Subcutaneous adipose tissue (tissue), 4 donors: ENCODE results near the gene SHLD1. TPM values are rescaled to one million over a fixed set of nuclear protein-coding genes. Genes with fewer than 3 reads are reported as not detected.

Experiments
- total RNA-seq, 4 donors: library from RNA; depleted of rRNA; stranded (reverse); fragments of >200 nt; gene quantifications; one replicate each; pipeline ENCODE4 v1.1.0, GENCODE V29; 2016
- TF ChIP-seq, protein P1 (sequence below): fragments of 450-650 bp; IDR thresholded peaks from one replicate; pipeline ENCODE4 v1.5.1; 2016; ENCODE audit warnings: low read depth, mild to moderate bottlenecking, control low read depth, antibody characterized with exemption, moderate library complexity

The SHLD1 gene
- total RNA-seq, 4 donors from 2014 or later, result 1.3 to 7.7 (median 2.9) TPM

DNA sequence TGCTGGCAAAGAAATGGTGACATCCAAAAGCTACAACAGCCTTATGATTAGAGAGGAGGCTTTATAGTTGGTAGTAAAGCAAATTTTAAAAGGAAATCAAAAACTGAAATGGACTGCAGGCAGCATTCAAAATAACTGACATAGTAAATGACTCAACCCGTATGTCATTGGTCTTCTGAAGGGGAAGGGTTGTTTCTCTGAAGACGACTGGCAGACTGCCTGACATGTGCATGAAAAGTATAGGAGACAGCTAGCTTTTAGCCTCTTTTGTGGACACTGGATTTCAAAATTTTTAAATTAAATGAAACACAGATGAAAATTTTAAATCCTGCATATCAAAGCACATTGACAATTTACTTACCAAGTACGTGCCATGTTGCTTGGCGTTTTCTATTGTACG, 109.4 kb downstream of the SHLD1 start:
- TF ChIP-seq, protein P1, sequence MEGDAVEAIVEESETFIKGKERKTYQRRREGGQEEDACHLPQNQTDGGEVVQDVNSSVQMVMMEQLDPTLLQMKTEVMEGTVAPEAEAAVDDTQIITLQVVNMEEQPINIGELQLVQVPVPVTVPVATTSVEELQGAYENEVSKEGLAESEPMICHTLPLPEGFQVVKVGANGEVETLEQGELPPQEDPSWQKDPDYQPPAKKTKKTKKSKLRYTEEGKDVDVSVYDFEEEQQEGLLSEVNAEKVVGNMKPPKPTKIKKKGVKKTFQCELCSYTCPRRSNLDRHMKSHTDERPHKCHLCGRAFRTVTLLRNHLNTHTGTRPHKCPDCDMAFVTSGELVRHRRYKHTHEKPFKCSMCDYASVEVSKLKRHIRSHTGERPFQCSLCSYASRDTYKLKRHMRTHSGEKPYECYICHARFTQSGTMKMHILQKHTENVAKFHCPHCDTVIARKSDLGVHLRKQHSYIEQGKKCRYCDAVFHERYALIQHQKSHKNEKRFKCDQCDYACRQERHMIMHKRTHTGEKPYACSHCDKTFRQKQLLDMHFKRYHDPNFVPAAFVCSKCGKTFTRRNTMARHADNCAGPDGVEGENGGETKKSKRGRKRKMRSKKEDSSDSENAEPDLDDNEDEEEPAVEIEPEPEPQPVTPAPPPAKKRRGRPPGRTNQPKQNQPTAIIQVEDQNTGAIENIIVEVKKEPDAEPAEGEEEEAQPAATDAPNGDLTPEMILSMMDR, result no peak

- TF ChIP-seq, protein P1, result no peak
These were observed 112.5 kb downstream of the SHLD1 start for GRCh38 chr20:5862703-5863039.

DNA sequence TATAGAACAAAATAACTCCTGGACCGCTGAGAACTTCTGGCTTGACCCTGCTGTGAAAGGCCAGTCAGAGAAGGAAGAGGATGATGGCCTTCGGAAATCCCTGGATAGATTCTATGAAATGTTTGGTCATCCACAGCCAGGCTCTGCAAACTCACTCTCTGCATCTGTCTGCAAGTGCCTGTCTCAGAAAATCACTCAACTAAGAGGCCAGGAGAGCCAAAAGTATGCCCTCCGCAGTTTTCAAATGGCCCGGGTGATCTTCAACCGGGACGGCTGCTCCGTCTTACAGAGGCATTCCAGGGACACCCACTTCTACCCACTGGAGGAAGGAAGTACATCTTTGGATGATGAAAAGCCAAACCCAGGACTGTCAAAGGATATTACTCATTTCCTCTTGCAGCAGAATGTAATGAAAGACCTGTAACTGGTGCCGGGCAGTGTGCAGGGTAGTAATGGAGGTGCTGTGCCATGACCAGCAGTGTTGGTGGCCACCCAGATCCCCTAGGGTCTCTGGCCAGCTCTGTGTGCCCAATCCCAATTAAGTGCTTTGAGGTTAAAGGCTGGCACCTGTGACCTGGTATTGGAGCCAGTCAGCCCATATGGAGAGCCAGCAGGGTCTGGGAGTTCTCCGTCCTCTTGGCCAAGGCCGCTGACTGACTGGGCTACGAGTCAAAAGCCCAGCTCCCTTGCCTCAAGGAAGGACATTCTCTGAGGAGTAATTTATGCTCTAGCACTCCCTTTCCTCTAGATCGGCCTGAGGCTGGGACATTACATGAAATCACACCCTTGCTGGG, 113.0 kb downstream of the SHLD1 start:
- TF ChIP-seq, protein P1, result no peak

DNA sequence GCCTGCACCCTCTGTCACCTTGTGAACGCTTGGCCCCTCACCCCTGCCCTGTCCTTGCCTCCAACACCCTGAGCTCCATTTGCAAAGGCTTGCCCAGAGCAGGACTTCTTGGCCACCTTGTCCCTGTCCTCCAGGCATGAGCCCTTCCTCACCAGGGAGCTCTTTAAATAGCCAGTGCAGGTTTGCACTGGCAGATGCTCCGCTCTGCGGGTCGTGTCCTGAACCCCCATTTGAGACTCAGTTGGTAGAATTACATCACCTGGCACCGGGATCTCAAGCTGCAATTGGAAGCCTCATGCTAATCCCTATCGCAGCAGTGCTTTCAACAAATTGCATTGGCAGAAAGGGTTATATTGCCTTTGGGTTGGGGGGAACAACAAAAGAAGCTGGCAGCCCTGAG, 114.2 kb downstream of the SHLD1 start:
- TF ChIP-seq, protein P1, result no peak

- TF ChIP-seq, protein P1, result no peak
These were observed 114.8 kb downstream of the SHLD1 start for GRCh38 chr20:5864873-5865587.

DNA sequence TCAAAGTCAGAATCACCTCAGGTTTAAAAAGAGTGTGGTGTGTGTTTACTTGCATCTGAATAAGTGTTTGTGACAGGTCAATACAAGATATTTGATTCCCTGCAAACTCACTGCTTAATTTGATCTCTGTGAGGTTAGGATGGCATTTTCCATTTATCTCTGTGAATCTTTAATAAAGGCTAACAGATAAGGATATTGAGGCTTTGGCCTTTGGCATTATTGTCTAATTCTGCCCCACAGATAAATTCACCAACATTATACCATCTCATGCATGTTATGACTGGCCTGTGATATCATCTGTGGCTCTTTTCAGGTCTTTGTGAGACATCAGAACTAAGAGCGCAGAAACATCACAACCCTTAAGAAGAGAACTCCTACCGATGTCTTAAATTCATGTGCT, 115.4 kb downstream of the SHLD1 start:
- TF ChIP-seq, protein P1, result no peak

- TF ChIP-seq, protein P1, result no peak
These were observed 120.4 kb downstream of the SHLD1 start for GRCh38 chr20:5870568-5870981.
